Prostate gland (tissue), 2 donors: ENCODE results near the gene TM9SF1. TPM values are rescaled to one million over a fixed set of nuclear protein-coding genes. Genes with fewer than 3 reads are reported as not detected.
"Not testable (repeated sequence)": the region's sequence is repeated elsewhere in the genome, so short reads cannot be mapped to it uniquely, and the experiment has no call there.

ENCODE experiments used
- DNase-seq: peaks from one replicate; pipeline ENCODE4 v3.0.0-alpha.2; 2019; ENCODE audit warnings: low spot score
- H3K27ac ChIP-seq, 2 donors: fragments of 200-600 bp; sonication (generic); 2 replicates each; pipeline ENCODE4 v1.5.1; 2017 to 2019
- H3K27me3 ChIP-seq: fragments of 200-600 bp; sonication (generic); replicated peaks from 2 replicates; pipeline ENCODE4 v1.5.1; 2019; ENCODE audit not compliant: insufficient read depth
- H3K36me3 ChIP-seq, 2 donors: fragments of 200-600 bp; sonication (generic); 1 replicate in 1 of 2; 2 replicates in 1 of 2; pipeline versions ENCODE4 v1.5.1 to v1.8.1; 2017 to 2019
- H3K4me1 ChIP-seq: fragments of 200-600 bp; sonication (generic); replicated peaks from 2 replicates; pipeline ENCODE4 v1.5.1; 2019
- H3K4me3 ChIP-seq, 2 donors: fragments of 200-600 bp; sonication (generic); 2 replicates each; pipeline ENCODE4 v1.5.1; 2017 to 2019
- H3K9me3 ChIP-seq: fragments of 200-600 bp; sonication (generic); 2 replicates; pipeline ENCODE4 v1.5.1; 2017
- POLR2A ChIP-seq: fragments of 450-650 bp; IDR thresholded peaks from one replicate; pipeline ENCODE4 v1.6.1; 2016; ENCODE audit warnings: antibody characterized with exemption, mild to moderate bottlenecking
- POLR2AphosphoS5 ChIP-seq: sonication (generic); formaldehyde crosslinking; IDR thresholded peaks from one replicate; pipeline ENCODE4 v1.6.1; 2017; ENCODE audit warnings: antibody characterized with exemption
- WGBS: methylation state at CpG from one replicate; pipeline ENCODE4 v1.1.5; 2018; 5-methylcytosine and 5-hydroxymethylcytosine counted together
- intact Hi-C: fragments of 100-400 bp; cut with DNase I; formaldehyde crosslinking; loops from one replicate; pipeline ENCODE4 v1.14.2; 2022
- total RNA-seq, 2 donors: library from RNA; depleted of rRNA; stranded (reverse); fragments of >200 nt; gene quantifications; one replicate each; pipeline ENCODE4 v1.1.0, GENCODE V29; 2016
- TF ChIP-seq, protein P1 (sequence below), 4 experiments: fragments of 200-600 bp in 2 of 4; fragments of 450-650 bp in 2 of 4; sonication (generic) in 2 of 4; IDR thresholded peaks; 1 replicate in 3 of 4; 2 replicates in 1 of 4; pipeline ENCODE4 v1.5.1; 2016 to 2019; ENCODE audit warnings: antibody characterized with exemption in 4 of 4, mild to moderate bottlenecking in 2 of 4, moderate library complexity in 2 of 4

TM9SF1 gene
- total RNA-seq, 2 donors from 2014 or later, result 68.9 to 113 TPM

DNA sequence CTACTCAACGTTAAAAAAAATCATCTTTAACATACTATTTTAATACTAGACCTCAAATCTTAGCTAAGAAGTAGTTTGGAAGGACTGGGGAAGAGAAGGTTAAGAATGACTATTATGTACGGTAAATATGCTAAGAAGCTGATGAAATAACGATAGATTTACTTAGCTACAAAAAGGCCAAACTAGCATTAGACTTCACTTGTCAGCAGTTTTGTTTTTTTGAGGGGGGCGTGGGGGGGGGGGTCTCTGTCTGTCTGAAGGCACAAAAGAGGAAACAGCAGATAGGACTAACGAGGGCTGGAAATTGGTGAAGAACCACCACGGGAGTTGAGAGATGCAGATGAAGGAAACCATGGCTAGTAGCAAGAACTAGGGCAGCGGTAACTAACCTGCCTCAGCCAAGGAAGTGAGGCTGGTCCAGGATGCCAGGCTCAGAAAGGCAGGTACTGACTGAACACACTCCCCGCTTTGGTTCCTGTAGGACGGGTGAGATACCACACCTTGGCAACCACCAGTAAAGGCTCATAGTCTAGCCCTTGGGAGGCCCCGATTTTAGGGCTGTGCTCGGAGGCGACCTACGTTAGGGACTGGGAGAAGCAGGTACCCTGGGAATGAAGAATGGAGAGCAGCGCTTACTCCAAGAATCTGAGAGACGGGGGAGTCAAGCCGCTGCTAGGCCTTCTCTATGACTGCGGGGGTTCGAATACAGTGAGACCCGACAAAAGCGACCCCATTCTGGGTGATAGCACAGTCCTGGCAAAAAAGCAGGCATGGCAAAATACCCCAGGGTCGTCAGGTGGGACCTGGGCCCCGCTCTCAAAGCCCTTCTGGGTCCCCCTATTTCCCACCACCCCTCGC lies 36.3 kb upstream of the TM9SF1 start:
- TF ChIP-seq, protein P1, sequence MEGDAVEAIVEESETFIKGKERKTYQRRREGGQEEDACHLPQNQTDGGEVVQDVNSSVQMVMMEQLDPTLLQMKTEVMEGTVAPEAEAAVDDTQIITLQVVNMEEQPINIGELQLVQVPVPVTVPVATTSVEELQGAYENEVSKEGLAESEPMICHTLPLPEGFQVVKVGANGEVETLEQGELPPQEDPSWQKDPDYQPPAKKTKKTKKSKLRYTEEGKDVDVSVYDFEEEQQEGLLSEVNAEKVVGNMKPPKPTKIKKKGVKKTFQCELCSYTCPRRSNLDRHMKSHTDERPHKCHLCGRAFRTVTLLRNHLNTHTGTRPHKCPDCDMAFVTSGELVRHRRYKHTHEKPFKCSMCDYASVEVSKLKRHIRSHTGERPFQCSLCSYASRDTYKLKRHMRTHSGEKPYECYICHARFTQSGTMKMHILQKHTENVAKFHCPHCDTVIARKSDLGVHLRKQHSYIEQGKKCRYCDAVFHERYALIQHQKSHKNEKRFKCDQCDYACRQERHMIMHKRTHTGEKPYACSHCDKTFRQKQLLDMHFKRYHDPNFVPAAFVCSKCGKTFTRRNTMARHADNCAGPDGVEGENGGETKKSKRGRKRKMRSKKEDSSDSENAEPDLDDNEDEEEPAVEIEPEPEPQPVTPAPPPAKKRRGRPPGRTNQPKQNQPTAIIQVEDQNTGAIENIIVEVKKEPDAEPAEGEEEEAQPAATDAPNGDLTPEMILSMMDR (IDR thresholded peaks at IDR 0.05), result no peak
- TF ChIP-seq POLR2AphosphoS5 (no peak), POLR2A (no peak)
- intact Hi-C loops, result loop anchor here (1.0 kb wide), 1 partner anchor 16 kb away; no protein-coding TSS in a partner anchor

GRCh38 chr14:24228902-24229301 lies 33.7 kb upstream of the TM9SF1 start:
- H3K36me3 ChIP-seq, result no peaks in the 10 kb centered on the region
- H3K27ac ChIP-seq, result no peak overlapping the region
- H3K4me3 ChIP-seq, result no peak overlapping the region
- WGBS, result 4% methylated on average over 1 of the region's 1 CpG
- TF ChIP-seq POLR2A (no peak), POLR2AphosphoS5 (no peak)
- TF ChIP-seq, protein P1 (IDR thresholded peaks at IDR 0.05), result no peak
- H3K27me3 ChIP-seq, result no peaks in the 10 kb centered on the region
- intact Hi-C loops, result no loop called here
- H3K9me3 ChIP-seq, result no peaks in the 10 kb centered on the region
- DNase-seq, result no peak
- H3K4me1 ChIP-seq, result peaks cover 7% of the 10 kb centered on the region

More for the DNA sequence above, 36.3 kb upstream of the TM9SF1 start:
- Histone ChIP-seq H3K27ac (peak overlapping the region; percentile 83 to 88), H3K27me3 (no peaks in the 10 kb centered on the region), H3K9me3 (no peaks in the 10 kb centered on the region), H3K4me3 (peak overlapping the region; percentile 71 to 72), H3K36me3 (peaks cover 0 to 6% of the 10 kb centered on the region in 2 donors), H3K4me1 (peaks cover 7% of the 10 kb centered on the region)
- no peak for DNase-seq
- 11% methylated on average over 23 of the region's 23 CpGs for WGBS

DNA sequence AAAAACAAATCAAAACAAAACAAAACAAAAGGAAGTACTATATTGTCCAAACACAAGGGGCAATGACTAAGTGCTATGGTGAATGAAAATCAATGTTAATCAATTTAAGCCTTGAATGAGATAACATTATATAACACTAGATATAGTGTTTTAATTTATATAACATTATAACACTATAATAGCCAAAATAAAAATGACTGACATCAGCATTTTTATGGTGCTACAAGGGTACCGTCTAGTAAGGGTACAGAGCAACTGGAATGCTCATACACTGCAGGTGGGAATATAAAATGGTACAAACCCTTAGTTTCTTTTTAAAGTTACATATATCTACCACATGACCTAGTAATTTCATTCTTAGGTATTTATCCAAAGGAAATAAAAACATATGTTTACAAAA lies 31.2 kb upstream of the TM9SF1 start:
- TF ChIP-seq POLR2AphosphoS5 (no peak), POLR2A (no peak)
- TF ChIP-seq, protein P1 (IDR thresholded peaks at IDR 0.05), result no peak
- no peak for DNase-seq
- no peaks in the 10 kb centered on the region for H3K9me3 ChIP-seq
- 63% methylated on average over 1 of the region's 1 CpG for WGBS
- no peaks in the 10 kb centered on the region for H3K36me3 ChIP-seq
- H3K27me3 ChIP-seq, result no peaks in the 10 kb centered on the region
- H3K4me3 ChIP-seq, result no peak overlapping the region
- H3K4me1 ChIP-seq, result no peaks in the 10 kb centered on the region
- no peak overlapping the region for H3K27ac ChIP-seq
- intact Hi-C loops, result no loop called here

- no peak overlapping the region for H3K4me3 ChIP-seq
- DNase-seq, result no peak
- no peaks in the 10 kb centered on the region for H3K4me1 ChIP-seq
- H3K9me3 ChIP-seq, result no peaks in the 10 kb centered on the region
- TF ChIP-seq POLR2AphosphoS5 (no peak), POLR2A (no peak)
- TF ChIP-seq, protein P1 (IDR thresholded peaks at IDR 0.05), result no peak
- H3K36me3 ChIP-seq, result no peaks in the 10 kb centered on the region
- H3K27me3 ChIP-seq, result no peaks in the 10 kb centered on the region
- no peak overlapping the region for H3K27ac ChIP-seq
- intact Hi-C loops, result no loop called here
- WGBS, result 88% methylated on average over 7 of the region's 7 CpGs
These were observed 29.4 kb upstream of the TM9SF1 start for GRCh38 chr14:24224618-24225071.

DNA sequence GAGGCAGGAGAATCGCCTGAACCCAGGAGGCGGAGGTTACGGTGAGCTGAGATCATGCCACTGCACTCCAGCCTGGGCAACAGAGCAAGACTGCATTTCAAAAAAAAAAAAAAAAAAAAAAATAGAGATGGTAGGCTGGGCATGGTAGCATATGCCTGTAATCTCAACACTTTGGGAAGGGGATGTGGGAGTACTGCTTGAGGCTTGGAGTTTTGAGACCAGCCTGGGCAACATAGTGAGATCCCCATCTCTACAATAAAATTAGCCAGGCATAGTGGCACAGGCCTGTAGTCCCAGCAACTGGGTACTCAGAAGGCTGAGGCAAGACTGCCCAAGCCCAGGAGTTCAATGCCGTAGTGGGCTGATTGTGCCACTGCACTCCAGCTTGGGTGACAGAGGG lies 27.7 kb upstream of the TM9SF1 start:
- H3K9me3 ChIP-seq, H3K4me3 ChIP-seq, H3K36me3 ChIP-seq, DNase-seq, H3K27ac ChIP-seq, intact Hi-C loops, H3K27me3 ChIP-seq, H3K4me1 ChIP-seq: not testable (repeated sequence)
- 98% methylated on average over 4 of the region's 4 CpGs for WGBS
